Hematopoietic multipotent progenitor cell (in vitro differentiated cells): ENCODE results near the gene METTL16. TPM values are rescaled to one million over a fixed set of nuclear protein-coding genes. Genes with fewer than 3 reads are reported as not detected.

Experiments used
- DNase-seq, 3 donors: peaks; one replicate each; pipeline ENCODE4 v3.0.0-alpha.2; 2011 to 2015; ENCODE audit warnings: low read depth in 2 of 3, low spot score in 2 of 3
- total RNA-seq: library from RNA; depleted of rRNA; stranded (reverse); fragments of >200 nt; gene quantifications from one replicate; pipeline ENCODE4 v1.2.3, GENCODE V29; 2012

METTL16 gene
- total RNA-seq, 1 donor, result 14.0 TPM

DNA sequence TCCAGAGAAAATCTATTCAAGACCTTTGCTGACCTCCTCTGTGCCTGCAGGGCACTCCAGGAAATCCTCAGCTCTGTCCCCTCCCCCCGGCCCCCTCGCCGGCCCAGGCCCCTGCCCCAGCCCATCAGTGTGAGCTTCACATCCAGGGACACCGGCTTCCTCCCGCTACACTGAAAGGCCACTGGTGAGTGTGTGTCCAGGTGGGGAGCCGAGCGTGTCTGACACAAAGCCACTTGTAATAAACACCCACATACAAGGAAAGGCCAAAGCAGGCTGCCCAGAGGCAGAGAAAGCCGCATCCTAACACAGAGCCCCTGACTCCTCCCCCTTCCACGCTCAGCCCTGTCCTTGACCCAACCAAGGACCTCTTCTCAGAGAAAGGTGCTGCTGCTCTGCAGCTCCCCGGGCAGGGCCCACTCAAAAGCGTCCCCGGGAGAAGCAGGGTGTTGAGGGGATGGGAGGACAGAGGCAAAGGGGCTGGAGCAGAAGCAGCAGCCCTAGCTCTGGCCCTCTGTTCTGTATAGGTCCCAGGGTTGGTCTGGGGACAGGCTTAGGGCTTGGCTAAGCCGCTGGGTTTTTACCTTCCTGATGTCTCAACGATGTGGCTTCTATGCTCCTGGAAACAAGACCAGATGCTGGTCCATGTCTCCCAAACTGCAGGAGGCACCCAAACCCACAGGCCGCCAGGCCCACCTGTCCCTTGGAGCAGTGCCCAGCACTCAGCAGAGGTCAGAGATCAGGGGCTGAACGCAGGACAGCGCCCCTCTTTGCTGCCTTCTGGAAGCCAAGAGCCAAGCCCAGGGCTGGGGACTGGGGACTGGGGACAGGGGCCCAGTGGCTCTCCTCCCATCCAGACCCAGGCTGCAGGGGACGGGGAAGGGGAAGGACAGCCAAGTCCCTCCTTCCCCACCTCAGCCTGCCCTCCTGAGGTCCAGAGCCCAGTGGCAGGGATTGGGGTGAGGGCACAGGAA lies 126.2 kb downstream of the METTL16 start:
- DNase-seq, result no peak

DNA sequence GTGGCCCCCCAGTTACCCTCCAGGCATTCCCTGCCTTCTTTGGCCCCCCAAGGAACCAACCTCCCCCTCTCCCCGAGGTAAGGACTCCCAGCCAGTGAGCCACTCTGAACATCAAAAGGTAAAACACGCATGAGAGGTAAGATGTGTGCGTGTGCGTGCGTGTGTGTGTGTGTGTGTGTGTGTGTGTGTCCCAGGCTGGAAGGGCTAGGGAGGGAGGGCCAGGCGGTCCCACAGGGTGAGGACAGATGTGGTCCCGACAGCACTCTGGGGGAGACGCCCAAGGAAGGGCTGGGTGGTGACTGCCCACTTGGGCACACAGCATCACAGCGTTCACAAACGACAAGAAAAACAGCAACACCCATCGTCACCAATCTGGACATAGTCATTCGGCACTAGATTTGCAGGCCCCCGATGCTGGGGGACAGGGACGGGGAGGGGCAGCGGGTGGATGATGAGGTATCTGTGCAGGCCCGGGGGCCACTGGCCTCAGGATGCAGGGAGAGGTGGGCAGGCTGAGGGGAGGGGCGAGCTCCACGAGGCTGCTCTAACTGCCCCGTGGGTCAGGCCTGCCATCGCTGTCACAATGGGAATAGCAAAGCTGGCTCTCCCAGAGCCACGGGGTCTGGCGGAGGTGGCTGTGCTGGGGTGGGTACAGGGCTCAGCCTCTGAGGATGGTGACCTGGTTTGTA lies 127.1 kb downstream of the METTL16 start:
- no peak for DNase-seq

DNA sequence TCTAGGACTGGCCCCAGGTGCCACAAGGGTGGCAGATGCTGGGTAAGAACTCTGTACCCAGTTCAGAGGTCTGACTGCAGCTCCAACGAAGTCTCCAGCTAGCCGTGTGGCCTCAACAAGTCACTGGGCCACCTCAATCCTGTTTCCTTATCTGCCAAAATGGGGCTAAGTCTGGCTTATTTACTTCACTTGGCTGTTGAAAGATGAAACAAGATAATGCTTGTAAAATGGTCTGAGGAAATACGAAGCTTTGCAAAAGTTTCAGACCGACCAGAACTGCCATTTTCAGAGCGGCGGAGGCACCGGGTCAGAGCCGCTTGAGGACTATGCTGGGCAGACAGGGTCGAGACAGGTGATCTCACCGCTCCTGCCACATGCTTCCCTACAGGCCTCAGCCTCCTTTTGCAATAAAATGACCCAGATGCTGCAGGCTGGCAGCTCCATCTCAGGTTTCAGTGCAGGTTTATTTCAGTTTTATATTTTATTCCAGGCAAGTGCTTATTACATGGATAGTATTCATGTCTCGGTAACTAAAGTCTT lies 128.0 kb downstream of the METTL16 start:
- DNase-seq, result no peak

DNA sequence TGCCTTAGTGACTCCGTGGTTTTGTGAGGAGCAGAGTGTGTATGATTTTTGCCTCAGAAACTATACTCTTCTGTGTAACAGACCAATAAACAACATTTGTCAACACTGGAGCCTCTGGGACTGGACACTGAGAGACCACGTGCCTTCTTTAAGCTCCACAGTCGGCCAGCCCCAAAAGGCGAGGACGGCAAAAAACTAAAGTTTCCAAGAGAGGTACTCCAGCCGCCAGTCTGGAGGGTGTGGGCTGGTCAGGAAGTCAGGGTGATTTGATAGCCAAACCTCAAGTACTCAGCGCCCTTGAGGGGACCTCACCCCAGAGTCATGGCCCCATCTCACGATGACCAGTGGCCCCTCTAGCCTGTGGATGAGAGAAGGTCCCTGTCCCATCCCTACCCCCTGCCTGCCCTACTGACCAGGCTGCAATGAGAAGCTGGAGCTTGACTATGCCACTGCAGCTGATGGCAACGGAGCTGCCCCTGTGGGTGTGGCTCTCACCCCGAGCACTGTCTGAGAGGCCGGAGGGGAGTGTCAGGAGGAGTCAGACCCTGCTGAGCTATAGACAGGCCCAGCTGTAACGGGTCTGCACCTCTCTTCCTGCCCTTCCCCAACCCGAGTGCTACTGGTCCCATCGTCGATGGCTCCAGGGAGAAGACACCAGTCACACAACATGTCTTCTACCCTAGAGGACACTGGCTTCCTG lies 130.6 kb downstream of the METTL16 start:
- no peak for DNase-seq

DNA sequence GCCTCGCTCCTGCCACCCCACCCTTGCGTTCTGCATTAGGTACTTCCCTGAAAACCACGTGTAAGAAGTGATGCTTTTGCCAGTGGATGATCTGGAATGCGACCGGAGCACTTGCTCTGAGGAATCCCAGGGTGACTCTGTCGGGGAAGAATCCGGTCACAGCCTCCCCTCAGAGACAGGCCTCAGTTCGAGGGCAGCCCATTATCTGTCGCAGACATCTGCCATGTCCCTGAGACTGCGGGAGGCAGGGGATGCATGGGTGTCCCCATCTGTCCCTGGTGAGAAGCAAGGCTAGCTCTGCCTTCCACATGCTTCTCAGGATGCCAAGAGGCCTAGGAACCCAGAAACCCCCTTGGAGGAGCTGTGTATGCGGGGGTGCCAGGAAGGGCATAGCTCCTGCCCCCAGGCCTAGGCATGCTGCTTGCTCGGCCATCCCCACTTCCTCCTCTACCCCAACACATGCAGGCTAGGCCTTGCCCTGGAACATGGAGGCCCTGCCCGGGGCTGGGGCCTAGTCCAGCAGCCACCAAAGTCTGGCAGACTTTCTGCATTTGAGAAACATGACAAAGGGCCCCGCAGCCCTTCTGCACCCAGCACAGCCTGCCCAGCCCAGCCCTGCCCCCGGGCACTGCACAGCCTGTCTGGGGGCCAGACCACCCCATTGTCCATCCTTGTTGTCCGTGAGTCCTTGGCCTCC lies 131.3 kb downstream of the METTL16 start:
- DNase-seq, result no peak

DNA sequence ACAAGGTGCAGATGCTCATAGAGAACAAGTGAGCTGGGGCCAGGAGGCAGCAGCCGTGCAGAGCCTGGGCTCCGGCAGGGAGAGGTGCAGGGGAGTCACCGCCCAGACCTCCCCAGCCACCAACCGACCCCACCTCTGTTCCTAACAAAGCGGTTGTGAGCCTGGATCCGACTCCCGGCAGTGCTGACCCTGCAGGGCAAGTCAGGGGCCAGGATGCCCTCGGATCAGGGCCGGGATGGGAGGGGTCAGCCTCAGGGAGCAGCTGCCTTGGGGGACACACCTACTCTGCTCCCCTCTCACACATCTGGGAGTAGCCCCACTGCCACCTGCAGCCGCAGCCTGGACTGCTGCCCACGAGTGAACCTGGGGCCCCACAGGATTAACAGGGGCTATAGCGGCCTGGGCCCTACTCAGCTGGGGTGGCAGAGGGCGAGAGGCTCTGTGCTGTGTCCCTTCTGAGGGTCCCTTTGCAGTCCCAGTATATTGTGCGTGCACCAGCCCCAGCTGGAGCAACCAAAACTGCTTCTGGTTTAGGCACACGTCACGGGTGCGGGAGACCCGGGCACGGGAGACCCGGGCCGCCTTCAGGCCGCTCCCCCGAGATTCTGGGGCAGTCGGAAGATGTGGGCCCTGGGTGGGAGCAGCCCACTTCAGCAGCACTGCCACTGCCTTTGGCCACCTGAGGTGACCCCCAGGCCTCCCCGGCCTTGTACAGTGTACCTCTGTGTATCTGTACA lies 132.0 kb downstream of the METTL16 start:
- no peak for DNase-seq

DNA sequence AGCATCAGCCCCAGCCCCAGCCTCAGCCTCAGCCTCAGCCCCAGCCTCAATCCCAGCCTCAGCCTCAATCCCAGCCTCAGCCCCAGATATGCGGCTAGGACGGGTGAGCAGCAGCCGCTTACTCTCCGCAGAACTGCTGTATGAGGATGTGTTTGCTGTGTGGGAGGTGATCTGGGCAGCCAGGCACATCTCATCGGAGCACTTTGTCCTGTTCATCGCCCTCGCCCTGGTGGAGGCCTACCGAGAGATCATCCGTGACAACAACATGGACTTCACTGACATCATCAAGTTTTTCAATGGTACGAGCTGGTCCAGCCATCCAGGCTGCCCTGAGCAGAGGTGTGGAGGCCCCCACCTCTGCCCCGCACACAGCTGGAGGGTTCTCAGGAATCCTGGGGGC lies 132.8 kb downstream of the METTL16 start:
- DNase-seq, result no peak

DNA sequence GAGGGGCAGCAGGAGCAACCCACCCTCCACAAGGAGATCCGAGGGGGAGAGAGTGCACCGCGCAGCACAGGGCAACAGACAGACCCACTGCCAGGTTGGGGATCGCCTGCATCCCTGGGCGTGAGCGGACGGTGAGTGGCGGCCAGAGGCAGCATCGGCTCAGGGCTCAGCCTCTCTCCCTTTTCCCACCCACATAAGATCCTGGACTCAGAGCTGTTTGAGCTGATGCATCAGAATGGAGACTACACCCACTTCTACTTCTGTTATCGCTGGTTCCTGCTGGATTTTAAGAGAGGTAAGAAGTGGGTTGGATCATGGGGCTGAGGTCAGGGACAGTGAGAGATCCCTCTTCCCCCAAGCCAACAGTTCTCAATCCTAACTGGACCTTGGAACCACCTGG lies 134.0 kb downstream of the METTL16 start:
- no peak for DNase-seq

DNA sequence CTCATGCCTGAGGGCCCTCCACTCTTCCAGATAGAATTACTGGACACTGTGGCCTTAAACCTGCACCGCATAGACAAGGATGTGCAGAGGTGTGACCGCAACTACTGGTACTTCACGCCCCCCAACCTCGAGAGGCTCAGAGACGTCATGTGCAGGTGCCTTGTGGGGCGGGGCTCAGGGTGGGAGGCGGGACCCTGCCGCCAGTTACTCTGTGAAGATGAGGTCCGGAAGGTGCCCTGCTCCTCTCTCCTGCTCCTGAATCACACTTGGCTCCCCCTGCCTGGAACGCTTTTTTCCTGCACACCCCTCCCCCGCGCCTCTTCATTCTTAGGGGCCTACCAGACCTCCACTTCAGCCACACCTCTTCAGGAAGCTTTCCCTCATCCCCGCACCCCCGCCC lies 135.6 kb downstream of the METTL16 start:
- DNase-seq, result no peak

DNA sequence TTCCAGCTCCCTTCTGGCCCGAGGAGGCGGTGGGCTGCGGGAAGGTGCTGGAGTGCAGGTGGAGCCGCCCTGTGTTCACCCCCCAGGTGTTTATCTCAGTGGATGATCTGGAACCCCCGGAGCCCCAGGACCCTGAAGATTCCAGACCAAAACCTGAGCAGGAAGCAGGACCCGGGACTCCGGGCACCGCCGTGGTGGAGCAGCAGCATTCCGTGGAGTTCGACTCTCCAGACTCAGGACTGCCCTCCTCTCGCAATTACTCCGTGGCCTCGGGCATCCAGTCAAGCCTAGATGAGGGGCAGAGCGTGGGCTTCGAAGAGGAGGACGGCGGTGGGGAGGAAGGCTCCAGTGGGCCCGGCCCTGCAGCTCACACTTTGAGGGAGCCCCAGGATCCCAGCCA lies 136.3 kb downstream of the METTL16 start:
- DNase-seq, result no peak

DNA sequence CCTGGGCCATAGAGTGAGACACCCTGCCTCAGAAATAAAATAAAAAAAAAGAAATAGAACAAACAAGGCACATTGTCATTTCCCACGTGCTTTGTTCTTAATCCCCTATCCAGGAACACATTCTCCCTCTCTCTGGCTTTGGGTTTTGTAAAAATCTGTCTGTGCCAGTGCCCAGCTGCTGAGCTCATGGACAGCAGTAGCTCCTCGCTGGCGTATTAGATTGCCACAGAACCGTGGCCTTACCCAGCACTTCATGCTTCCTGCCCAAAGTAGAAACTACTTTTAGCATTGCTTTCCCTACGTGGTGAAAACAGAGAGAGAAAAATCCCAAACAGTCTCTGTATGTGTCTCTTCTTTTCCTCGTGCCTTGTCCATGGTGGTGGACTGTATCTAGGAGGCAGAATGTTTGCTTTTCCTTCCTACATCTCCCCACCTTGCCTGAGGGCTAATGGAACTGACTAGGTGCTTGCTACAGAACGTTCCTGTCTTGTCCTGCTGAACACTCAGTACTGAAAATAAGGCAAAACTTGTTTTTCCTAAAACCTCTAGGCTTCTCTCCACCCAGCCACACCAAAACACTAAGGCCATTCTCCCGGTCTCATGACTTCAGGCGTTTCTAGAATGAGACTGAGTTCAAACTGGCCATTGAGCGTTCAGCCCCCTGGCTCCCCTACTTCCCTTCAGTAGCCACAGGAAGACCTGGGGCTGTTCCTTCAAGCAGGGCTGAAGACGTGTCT lies 137.0 kb downstream of the METTL16 start:
- DNase-seq, result no peak

DNA sequence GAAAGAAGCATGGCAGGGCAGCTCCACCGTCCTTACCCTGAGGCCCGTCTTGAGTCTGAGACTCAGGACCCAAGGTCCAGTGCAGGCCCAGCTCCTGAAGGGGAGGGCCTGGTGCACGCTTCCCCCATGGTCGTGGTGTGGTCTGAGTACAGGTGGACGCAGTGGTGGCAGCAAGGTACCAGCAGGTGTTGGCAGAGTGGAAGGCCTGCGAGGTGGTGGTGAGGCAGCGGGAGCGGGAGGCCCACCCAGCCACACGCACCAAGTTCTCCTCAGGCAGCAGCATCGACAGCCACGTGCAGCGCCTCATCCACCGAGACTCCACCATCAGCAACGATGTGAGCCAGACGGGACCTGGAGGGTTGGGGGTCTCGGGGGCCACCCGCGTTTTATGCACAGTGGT lies 138.5 kb downstream of the METTL16 start:
- DNase-seq, result no peak

DNA sequence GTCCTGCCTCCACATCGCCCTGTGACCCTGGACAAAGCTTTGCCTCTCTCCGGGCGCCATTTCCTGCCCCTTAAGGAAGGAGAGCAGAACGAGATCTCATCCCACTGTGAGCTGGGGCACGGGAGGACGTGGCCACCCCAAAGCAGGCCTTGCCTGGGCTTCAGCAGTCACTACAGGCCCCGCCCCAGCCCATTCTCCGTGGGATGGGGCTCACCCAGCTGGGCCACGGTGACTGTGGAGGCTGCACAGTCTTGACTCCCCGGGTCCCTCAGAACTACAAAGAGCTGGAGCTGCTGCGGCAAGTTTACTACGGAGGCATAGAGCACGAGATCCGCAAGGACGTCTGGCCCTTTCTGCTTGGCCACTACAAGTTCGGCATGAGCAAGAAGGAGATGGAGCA lies 139.0 kb downstream of the METTL16 start:
- no peak for DNase-seq

DNA sequence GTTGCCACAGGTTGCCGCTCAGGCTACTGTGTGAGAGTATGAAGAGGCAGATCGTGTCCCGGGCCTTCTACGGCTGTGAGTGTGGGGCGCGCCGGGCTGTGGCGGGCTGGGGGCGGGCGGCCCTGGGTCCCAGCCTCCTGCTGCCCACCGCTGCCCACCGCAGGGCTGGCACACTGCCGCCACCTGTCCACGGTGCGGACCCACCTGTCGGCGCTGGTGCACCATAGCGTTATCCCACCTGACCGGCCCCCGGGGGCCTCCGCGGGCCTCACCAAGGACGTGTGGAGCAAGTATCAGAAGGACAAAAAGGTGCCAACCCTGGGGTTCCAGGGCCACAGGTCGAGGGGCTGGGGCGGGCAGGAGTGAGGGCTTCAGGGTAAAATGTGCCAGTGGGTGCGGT lies 139.5 kb downstream of the METTL16 start:
- no peak for DNase-seq

DNA sequence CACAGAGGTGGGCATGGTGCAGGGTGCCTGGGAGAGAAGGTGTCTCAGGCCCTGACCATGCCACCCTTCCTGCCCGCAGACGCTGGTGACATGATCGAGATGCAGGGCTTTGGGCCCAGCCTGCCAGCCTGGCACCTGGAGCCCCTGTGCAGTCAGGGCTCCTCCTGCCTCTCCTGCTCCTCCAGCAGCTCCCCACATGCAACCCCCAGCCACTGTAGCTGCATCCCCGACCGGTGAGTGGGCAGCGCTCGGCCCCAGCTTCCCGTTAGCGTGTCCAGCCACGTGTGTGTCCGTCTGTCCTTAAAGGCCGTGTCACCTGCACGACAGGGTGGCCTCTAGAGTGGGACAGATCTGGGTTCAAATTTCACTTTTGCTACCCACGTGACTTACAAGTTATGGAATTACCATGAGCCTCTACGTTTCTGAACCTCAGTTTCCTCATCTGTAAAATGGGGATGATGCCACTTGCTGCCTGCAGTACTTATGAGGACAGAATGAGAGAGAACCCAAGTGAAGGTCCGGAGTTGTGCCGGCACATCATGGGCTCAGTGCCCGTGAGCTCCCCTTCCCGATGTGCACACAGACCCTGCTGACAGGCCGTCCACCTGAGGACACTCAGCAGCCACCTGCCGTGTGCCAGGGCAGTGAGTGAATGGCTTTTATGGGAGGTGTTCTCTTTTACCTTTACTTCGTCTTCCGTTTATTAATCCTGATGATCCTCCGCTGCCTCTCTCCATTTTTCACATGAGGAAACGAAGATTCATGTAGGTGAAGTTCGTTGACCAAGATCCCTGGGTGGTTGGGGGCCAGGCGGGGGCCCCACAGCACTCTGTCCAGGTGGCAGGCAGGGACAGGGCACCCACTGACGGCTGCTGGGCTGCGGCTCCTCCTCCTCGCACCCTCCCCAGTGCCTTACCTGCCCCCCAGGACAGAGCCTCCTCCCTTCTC lies 140.2 kb downstream of the METTL16 start:
- DNase-seq, result no peak

DNA sequence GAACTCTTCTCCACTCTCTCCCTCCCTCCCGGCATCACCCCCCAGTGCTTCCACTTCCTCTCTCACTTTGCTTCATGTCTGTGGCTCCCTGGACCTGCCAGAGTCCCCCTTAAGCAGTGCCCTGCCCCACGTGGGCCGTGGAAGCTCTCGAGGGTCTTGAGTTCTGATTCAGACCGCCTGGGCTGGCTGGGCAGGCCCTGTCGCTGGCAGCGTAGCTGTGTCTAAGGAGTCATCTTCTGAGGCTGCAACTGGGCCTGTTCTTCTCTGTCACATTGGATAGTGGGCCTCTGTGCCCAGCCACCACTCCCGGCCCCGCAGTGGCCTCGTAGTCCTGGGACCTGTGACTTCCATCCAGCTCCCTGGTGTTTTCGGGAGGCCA lies 141.5 kb downstream of the METTL16 start:
- no peak for DNase-seq

DNA sequence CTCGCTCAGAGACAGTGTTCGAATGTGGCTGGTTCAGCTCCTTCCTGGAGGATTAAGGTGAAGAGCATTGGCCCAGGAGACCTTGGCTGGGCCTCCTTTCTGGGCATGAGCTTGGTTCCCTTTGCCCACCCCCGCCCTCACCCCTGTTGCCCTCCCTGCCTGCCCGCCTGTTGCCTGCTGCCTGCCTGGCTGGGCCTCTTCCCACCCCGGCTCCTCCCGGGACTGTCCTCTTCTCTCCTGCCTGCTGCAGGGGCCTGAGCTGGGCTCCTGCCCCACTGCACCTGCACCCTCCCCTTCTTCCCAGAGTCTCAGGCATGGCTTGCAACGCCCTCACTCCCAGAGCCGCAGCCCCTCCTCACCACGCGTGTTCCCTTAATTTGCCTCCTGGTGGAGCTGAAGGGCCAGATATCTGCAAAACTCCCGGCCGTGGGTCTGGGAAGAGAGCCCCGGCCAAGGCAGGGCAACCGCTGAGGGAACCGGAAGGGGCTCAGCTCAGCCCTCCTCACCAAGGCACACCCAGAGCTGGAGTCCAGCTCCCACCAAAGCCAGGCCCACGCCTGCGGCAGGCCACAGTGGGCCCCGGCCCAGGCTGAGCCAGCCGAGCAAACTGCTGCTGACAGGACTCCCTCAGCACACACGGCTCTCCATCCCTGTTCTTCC lies 142.0 kb downstream of the METTL16 start:
- no peak for DNase-seq

DNA sequence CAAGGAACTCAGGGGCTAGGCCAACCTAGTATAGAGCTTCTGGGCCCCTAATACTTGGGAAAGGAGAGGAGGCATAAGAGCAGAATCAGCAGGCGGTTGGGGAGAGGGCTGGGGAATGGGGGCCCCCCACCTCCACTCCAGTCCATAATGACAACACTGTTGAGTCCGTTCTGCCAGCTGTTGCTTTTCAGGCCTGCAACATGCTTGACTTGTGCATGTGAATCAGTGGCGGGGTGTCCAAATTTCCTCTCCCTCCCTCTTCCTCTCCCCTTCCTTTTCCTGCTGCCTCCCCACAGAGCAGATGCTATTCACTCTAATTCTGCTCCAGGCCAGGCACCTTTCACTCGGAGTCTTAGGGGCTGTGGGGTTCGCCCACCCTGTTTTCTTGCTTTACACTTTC lies 142.6 kb downstream of the METTL16 start:
- DNase-seq, result no peak
